Measurements from ENCODE around the gene AREG.
"Not testable (repeated sequence)": the region's sequence is repeated elsewhere in the genome, so short reads cannot be mapped to it uniquely, and the experiment has no call there.

The AREG gene

GRCh38 chr4:74444891-74445642 is at the start of gene AREG:
Gene AREG (plus strand): TSS chr4:74445136. CDS start chr4:74445346, 210 bp downstream.
- DNase-seq, result peak; percentile 52

GRCh38 chr4:74395633-74396032 is 49.3 kb upstream of the AREG start:
- no peak for DNase-seq

GRCh38 chr4:74397748-74398426 is 47.0 kb upstream of the AREG start:
- DNase-seq, result no peak

- not testable (repeated sequence) for DNase-seq
These were observed 45.9 kb upstream of the AREG start for GRCh38 chr4:74398894-74399589.

GRCh38 chr4:74400395-74400794 is 44.5 kb upstream of the AREG start:
- DNase-seq, result no peak

- no peak for DNase-seq
These were observed 42.1 kb upstream of the AREG start for GRCh38 chr4:74402692-74403456.

- DNase-seq, result no peak
These were observed 37.0 kb upstream of the AREG start for GRCh38 chr4:74407891-74408290.

- peak; percentile 51 for DNase-seq
These were observed 36.3 kb upstream of the AREG start for GRCh38 chr4:74408639-74409038.

- peak; percentile 53 for DNase-seq
These were observed 34.7 kb upstream of the AREG start for GRCh38 chr4:74410272-74410671.

- no peak for DNase-seq
These were observed 32.7 kb upstream of the AREG start for GRCh38 chr4:74412225-74412624.

- no peak for DNase-seq
These were observed 31.7 kb upstream of the AREG start for GRCh38 chr4:74413265-74413664.

GRCh38 chr4:74414149-74414809 is 30.7 kb upstream of the AREG start:
- DNase-seq, result no peak

GRCh38 chr4:74415602-74416300 is 29.2 kb upstream of the AREG start:
- peak; percentile 30 for DNase-seq

- peak; percentile 91 for DNase-seq
These were observed 26.8 kb upstream of the AREG start for GRCh38 chr4:74418063-74418670.

GRCh38 chr4:74420863-74421262 is 24.1 kb upstream of the AREG start:
- no peak for DNase-seq

- peak; percentile 14 for DNase-seq
These were observed 21.8 kb upstream of the AREG start for GRCh38 chr4:74423104-74423503.

GRCh38 chr4:74424111-74424510 is 20.8 kb upstream of the AREG start:
- no peak for DNase-seq

GRCh38 chr4:74426101-74426500 is 18.8 kb upstream of the AREG start:
- DNase-seq, result peak; percentile 86

GRCh38 chr4:74428276-74428675 is 16.7 kb upstream of the AREG start:
- peak; percentile 33 for DNase-seq

- DNase-seq, result no peak
These were observed 13.7 kb upstream of the AREG start for GRCh38 chr4:74431113-74431826.

GRCh38 chr4:74433043-74433442 is 11.9 kb upstream of the AREG start:
- DNase-seq, result peak; percentile 36
